A673 (cell line): ENCODE results near the gene SPRED2.

Source experiments
- CTCF ChIP-seq: fragments of 300-800, 200-600 bp; sonication (generic); conservative IDR thresholded peaks from 2 replicates; pipeline ENCODE4 v1.5.1; 2017; ENCODE audit warnings: low read depth, mild to moderate bottlenecking, antibody characterized with exemption, low read length, moderate library complexity, mixed read lengths
- EZH2 ChIP-seq: fragments of 200-600 bp; sonication (generic); IDR thresholded peaks from 2 replicates; pipeline ENCODE4 v1.6.1; 2017; ENCODE audit warnings: borderline replicate concordance, low read depth, mild to moderate bottlenecking, mixed read lengths, antibody characterized with exemption, low read length; ENCODE audit not compliant: poor library complexity, severe bottlenecking

GRCh38 chr2:65393743-65394422, 38.5 kb downstream of the SPRED2 start:
- TF ChIP-seq CTCF: no peak
- TF ChIP-seq EZH2: no peak
